Endothelial cell of umbilical vein (primary cell): ENCODE measurements around the gene MUC5AC.

Experiments
- CTCF ChIP-seq, 2 donors: IDR thresholded peaks; 1 replicate in 1 of 2; 2 replicates in 1 of 2; pipeline ENCODE4 v1.5.1; 2011; ENCODE audit warnings: low read length in 2 of 2, mild to moderate bottlenecking in 2 of 2, moderate library complexity in 2 of 2, control low read depth in 1 of 2, inconsistent platforms in 1 of 2, low read depth in 1 of 2; ENCODE audit not compliant: insufficient read depth in 1 of 2; ENCODE audit errors: extremely low read depth in 1 of 2
- EZH2 ChIP-seq: IDR thresholded peaks from 2 replicates; pipeline ENCODE4 v1.6.1; 2012; ENCODE audit warnings: borderline replicate concordance, low read depth, mild to moderate bottlenecking, moderate library complexity, low read length, inconsistent platforms; ENCODE audit not compliant: severe bottlenecking
- FOS ChIP-seq: IDR thresholded peaks from 2 replicates; pipeline ENCODE4 v1.6.1; 2011; ENCODE audit warnings: mild to moderate bottlenecking, low read length, moderate library complexity, borderline replicate concordance; ENCODE audit not compliant: insufficient read depth
- JUN ChIP-seq: IDR thresholded peaks from 2 replicates; pipeline ENCODE4 v1.6.1; 2011; ENCODE audit warnings: borderline replicate concordance, low read depth; ENCODE audit not compliant: insufficient read length, insufficient read depth
- POLR2A ChIP-seq: IDR thresholded peaks from 2 replicates; pipeline ENCODE4 v1.6.1; 2012; ENCODE audit warnings: low read depth, mild to moderate bottlenecking, control low read depth, low read length
- POLR2AphosphoS5 ChIP-seq: IDR thresholded peaks from 2 replicates; pipeline ENCODE4 v1.6.1; 2012; ENCODE audit warnings: low read depth, mild to moderate bottlenecking, control low read depth, low read length, moderate library complexity; ENCODE audit not compliant: insufficient read depth
- TF ChIP-seq, protein P1 (sequence below): IDR thresholded peaks from 2 replicates; pipeline ENCODE4 v1.6.1; 2011; ENCODE audit not compliant: insufficient read depth, insufficient read length

GRCh38 chr11:1204381-1205101 lies 46.8 kb downstream of the MUC5AC start:
- TF ChIP-seq FOS (no peak), CTCF (IDR thresholded peaks at IDR 0.05; ENCODE audit: extremely low read depth in 1 of 2, insufficient read depth in 1 of 2, low read depth in 1 of 2, low read length in 2 of 2) (no peak), POLR2A (no peak), EZH2 (no peak), POLR2AphosphoS5 (no peak), JUN (no peak)
- TF ChIP-seq, protein P1, sequence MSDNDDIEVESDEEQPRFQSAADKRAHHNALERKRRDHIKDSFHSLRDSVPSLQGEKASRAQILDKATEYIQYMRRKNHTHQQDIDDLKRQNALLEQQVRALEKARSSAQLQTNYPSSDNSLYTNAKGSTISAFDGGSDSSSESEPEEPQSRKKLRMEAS: no peak
